ENCODE measurements around the gene SNTG2.

- TF ChIP-seq EZH2phosphoT487 (IDR thresholded peaks at IDR 0.05; ENCODE audit: borderline replicate concordance, low read length) (no peak), CTCF (IDR thresholded peaks at IDR 0.05; ENCODE audit: low read depth, low read length, poor library complexity, severe bottlenecking) (no peak)
These were observed 412.7 kb downstream of the SNTG2 start for GRCh38 chr2:1363367-1363766.

All from DOHH2 (cell line).